GM11168 (cell line): ENCODE measurements around the gene CLDN4.

Source experiments
- in situ Hi-C: fragments of 300-500 bp; cut with MboI; formaldehyde crosslinking; loops from one replicate; pipeline ENCODE4 v1.12.0; 2022; ENCODE audit warnings: low sequenced_read_pairs; ENCODE audit not compliant: unreplicated experiment

Gene CLDN4

GRCh38 chr7:73869011-73869798 lies 38.4 kb downstream of the CLDN4 start:
- in situ Hi-C loops: loop anchor here (25.0 kb wide), 1 partner anchor 257 kb away; the partner anchor contains the start of gene MLXIPL

DNA sequence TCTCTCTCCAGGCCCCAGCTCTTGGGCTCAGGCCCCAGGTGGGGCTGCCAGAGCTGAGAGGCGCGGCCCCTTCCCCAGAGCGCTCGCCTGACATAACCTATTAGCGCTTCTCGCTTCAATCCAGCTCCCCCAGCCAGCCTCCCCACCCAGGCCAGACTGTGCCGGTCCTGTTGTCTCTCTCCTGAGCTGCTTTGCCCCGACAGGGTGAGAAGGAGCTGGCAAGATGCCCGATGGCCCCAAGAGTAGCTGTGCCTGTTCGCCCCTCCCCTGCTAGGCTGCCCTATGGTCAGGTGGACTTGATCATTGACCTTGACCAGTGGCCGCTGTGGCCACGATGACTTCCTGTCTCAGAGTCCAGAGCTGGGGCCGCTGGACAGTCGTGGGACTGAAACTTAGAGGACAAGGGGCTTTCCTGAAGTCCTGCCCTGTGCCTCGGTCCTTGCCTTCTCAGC lies 39.3 kb downstream of the CLDN4 start:
- in situ Hi-C loops: loop anchor here (25.0 kb wide), 1 partner anchor 258 kb away; the partner anchor contains the start of gene MLXIPL

DNA sequence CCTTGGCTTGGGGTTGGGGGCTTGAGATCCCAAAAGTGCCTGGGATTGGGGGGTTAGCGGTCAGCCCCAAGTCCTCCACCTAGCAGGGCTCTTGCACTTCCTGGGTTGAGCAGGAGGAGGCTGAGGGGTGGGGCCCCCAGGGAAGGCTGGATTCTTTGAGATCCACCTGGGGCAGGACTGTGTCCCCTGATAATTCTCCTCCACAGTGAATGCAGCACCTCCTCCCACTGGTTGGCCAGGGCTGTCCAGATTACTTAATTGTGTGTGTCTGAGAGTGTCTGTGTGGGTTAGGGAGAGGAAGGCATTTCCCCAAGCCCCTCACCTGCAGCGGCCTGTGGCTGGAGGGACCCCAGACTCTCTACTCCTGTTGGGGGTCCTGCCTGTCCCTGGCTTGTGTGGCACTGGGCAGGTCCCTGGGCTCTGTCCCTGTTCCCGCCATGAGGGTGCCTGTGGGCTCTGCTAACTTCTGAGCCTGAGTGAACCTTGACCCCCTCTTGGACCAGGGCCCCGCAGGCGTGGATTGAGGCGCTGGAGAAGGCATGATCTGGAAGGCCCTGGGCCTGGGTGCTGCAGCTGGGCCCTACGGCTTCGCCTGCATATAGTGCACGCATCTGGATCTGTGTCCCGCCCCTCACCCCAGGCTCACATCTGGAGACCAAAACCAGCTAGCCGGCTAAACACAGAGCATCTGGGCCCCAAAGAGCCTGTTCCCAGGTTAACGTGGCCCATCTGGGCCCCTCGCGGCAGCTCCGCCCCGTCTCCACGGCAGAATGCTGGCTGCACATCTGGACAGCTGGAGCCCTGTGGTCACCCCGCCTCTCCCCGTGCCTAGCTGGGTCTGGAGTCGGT lies 40.6 kb downstream of the CLDN4 start:
- in situ Hi-C loops: loop anchor here (25.0 kb wide), 1 partner anchor 259 kb away; the partner anchor contains the start of gene MLXIPL

GRCh38 chr7:73872056-73872908 lies 41.5 kb downstream of the CLDN4 start:
- in situ Hi-C loops: loop anchor here (25.0 kb wide), 1 partner anchor 260 kb away; the partner anchor contains the start of gene MLXIPL

GRCh38 chr7:73876361-73876760 lies 45.6 kb downstream of the CLDN4 start:
- in situ Hi-C loops: no loop called here

- in situ Hi-C loops: no loop called here
These were observed 46.2 kb downstream of the CLDN4 start for GRCh38 chr7:73876973-73877372.

GRCh38 chr7:73879977-73880681 lies 49.3 kb downstream of the CLDN4 start:
- in situ Hi-C loops: no loop called here

DNA sequence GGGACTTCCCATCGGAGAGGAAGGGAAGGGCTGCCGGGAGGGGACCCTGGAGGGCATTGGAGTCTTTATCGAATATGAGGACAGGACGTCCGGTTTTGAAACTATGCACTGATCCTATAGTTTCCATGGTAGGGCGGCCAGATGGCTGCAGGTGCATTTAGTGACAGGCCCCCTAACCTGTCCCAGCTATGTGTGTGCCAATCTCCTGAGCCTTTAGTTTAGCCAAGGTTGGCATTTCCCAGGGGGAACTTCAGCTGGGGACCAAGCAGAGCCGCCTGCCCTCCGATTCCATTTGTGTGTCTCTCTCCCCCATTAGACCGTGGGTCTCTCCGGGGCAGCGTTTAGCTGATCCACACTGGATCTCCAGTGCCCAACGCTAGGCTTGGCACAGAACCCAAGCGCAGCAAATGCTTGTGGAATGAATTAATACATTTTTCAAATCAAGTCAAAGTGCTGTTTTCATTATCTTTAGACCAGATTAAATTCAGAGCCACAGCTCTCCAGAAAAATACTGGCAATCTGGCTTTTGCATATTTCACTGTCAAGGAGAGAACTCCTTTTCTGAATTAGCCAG lies 50.0 kb downstream of the CLDN4 start:
- in situ Hi-C loops: no loop called here

DNA sequence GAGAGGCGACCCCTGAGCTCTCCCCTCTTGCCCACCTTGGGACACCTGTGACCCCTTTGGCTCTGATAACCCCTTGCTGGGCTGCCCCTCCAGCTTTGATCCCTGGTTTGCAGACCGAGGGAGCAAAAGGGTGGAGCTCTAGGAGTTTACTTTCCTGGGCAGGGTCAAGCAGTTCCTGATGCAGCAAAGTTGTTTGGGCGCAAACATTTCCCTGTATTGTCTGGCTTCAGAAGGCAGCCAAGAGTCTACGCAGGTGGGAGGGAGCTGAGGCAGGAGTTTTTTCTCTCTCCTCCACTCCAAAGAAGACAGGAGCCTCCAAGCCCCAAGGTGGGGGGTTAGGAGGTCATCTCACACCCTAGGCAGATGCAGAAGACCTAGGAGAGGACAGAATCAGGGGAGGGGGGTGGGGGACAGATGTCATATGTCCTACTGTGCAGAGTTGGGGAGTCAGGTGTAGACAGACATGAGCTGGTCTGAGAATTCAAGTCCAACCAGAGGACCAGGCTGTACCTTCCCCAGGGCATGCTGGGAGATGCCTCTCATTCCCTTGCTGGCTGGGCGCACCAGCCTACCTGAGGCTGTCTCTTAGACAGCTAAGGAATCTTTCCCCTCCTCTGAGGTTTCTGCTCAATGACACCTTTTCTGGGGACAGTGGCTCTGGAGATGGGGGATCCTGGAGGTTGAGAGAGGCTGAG lies 50.7 kb downstream of the CLDN4 start:
- in situ Hi-C loops: no loop called here

DNA sequence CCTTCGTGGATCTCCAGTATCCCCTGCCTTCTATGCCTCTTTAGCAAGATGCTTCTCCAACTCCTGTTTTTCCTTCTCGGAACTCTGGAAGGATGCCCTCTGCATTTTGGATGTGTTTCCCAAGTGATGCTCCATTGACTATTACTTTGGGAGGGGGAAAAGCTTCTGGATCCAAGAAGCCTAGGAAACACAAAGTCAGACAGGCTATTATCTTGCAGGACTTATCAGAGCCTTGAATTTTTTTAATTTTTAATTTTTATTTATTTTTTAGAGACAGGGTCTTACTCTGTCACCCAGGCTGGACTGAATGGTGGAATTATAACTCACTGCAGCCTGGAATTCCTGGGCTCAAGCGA lies 51.2 kb downstream of the CLDN4 start:
- in situ Hi-C loops: no loop called here
